ENCODE measurements around the gene RBM47. TPM values are rescaled to one million over a fixed set of nuclear protein-coding genes. Genes with fewer than 3 reads are reported as not detected.

RBM47 gene
- total and polyA plus RNA-seq, 10 of the 15 experiments (the other 5 are each of a cell fraction or from before 2014, with no cell fraction given), result 7.9 to 45.0 (median 28.7) TPM

DNA sequence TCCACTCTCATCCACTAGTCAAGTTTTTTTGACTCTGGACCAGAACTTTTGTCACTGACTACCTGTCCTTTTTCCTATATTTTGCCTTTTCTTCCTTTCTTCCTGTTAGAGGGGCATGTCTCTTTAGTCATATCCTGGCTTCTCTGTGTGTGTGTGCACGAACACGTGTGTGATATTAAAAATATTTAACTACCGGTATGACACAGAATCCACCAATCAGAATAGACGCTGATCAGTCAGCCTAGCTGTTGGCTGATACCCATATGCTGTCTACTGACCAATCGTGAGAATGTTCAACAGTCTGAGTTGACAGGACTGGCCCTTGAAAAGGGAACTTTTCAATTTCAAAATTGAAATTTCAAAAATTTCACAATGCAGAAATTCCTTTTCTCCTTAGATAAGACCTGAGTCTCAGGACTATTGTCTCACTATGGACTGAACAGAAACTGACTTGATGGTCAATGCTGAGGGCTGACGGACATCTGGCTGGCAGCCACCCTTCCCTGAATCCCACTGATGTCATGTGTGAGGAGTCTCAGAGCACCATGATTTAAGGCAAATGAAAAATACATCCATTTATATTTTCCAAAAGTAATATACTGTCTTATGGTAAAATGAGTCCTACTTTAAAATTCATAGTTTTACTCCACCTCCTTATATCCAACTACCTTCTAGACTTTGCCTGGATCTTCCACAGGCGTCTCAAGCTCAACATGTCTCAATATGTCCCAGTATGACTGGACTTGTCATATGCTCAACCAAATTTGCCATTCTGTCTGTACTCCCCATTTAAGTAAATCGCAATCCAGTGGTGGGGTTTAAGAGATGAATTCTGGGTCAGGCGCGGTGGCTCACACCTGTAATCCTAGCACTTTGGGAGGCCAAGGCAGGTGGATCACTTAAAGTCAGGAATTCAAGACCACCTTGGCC, 216.5 kb downstream of the RBM47 start:
- in situ Hi-C loops (cut with MboI), result no loop called here
- ATAC-seq (no peak), FAIRE-seq (no peak), DNase-seq (ENCODE audit: low read depth, low spot score) (no peak)
- ChIA-PET SMC1A (ENCODE audit: uncharacterized antibody, unreplicated experiment) (interaction anchor here (0.6 kb wide), 1 partner anchor 1514 kb away, joined by 3 read pairs; no protein-coding TSS in a partner anchor), POLR2A (no interaction called here), CTCF (no interaction called here), RAD21 (ENCODE audit: unreplicated experiment) (no interaction called here)
- Histone ChIP-seq H2AFZ (ENCODE audit: control insufficient read depth, low read depth, low read length) (no peak overlapping the region), H3K4me1 (ENCODE audit: control insufficient read depth, insufficient read depth, low read length) (no peaks in the 10 kb centered on the region), H3K9me3 (replicated peaks; ENCODE audit: control insufficient read depth, insufficient read depth, low read length) (no peaks in the 10 kb centered on the region), H3K27me3 (replicated peaks in 1 of 2; ENCODE audit: control insufficient read depth in 2 of 2, insufficient read depth in 2 of 2, low read length in 1 of 2) (no peaks in the 10 kb centered on the region), H3K4me3 (no peak overlapping the region), H3K36me3 (ENCODE audit: control insufficient read depth in 2 of 2, insufficient read depth in 2 of 2, low read length in 1 of 2) (no peaks in the 10 kb centered on the region), H4K20me1 (ENCODE audit: control insufficient read depth, insufficient read depth) (no peaks in the 10 kb centered on the region), H3K4me2 (ENCODE audit: control insufficient read depth, insufficient read depth) (no peak overlapping the region), H3K79me2 (ENCODE audit: control insufficient read depth, insufficient read depth, low read length) (no peaks in the 10 kb centered on the region), H3K27ac (ENCODE audit: control insufficient read depth, insufficient read depth) (no peak overlapping the region), H3K9ac (ENCODE audit: control insufficient read depth, insufficient read depth, low read length) (no peak overlapping the region)
- WGBS (ENCODE audit: insufficient coverage, insufficient replicate concordance, low lambda C conversion rate, missing lambda C conversion rate), result 79% methylated on average over 10 of the region's 10 CpGs
- intact Hi-C loops (cut with micrococcal nuclease; ENCODE audit: unreplicated experiment), result no loop called here
- no peak for TF ChIP-seq NR2C1 (IDR thresholded peaks at IDR 0.05)
- TF ChIP-seq, protein P1, sequence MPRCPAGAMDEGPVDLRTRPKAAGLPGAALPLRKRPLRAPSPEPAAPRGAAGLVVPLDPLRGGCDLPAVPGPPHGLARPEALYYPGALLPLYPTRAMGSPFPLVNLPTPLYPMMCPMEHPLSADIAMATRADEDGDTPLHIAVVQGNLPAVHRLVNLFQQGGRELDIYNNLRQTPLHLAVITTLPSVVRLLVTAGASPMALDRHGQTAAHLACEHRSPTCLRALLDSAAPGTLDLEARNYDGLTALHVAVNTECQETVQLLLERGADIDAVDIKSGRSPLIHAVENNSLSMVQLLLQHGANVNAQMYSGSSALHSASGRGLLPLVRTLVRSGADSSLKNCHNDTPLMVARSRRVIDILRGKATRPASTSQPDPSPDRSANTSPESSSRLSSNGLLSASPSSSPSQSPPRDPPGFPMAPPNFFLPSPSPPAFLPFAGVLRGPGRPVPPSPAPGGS (IDR thresholded peaks at IDR 0.05; ENCODE audit: borderline replicate concordance, insufficient read depth, low read depth, low read length, poor library complexity, severe bottlenecking), result peak; percentile 37
- BruUV-seq (replicated peaks), result no TSS peak

GRCh38 chr4:40412388-40412787, 217.3 kb downstream of the RBM47 start:
- FAIRE-seq (no peak), ATAC-seq (no peak), DNase-seq (ENCODE audit: low read depth, low spot score) (no peak)
- no peak overlapping the region for H3K4me2 ChIP-seq (ENCODE audit: control insufficient read depth, insufficient read depth)
- BruUV-seq (replicated peaks), result no TSS peak
- H2AFZ ChIP-seq (ENCODE audit: control insufficient read depth, low read depth, low read length), result no peak overlapping the region
- ChIA-PET SMC1A (ENCODE audit: uncharacterized antibody, unreplicated experiment) (interaction anchor here (0.8 to 1.5 kb wide), 3 partner anchors 9 to 68 kb away, joined by 3 to 6 read pairs (median 3); no protein-coding TSS in a partner anchor), CTCF (no interaction called here), POLR2A (interaction anchor here (0.5 to 0.6 kb wide), 2 partner anchors 41 to 308 kb away, joined by 3 to 5 read pairs; no protein-coding TSS in a partner anchor), RAD21 (ENCODE audit: unreplicated experiment) (interaction anchor here (0.6 kb wide), 1 partner anchor 45 kb away, joined by 3 read pairs; no protein-coding TSS in a partner anchor)
- in situ Hi-C loops (cut with MboI), result no loop called here
- intact Hi-C loops (cut with micrococcal nuclease; ENCODE audit: unreplicated experiment), result no loop called here
- no peak overlapping the region for H3K9ac ChIP-seq (ENCODE audit: control insufficient read depth, insufficient read depth, low read length)
- H3K27ac ChIP-seq (ENCODE audit: control insufficient read depth, insufficient read depth), result no peak overlapping the region
- H3K27me3 ChIP-seq (replicated peaks in 1 of 2; ENCODE audit: control insufficient read depth in 2 of 2, insufficient read depth in 2 of 2, low read length in 1 of 2), result no peaks in the 10 kb centered on the region
- no peaks in the 10 kb centered on the region for H3K4me1 ChIP-seq (ENCODE audit: control insufficient read depth, insufficient read depth, low read length)
- WGBS (ENCODE audit: insufficient coverage, insufficient replicate concordance, low lambda C conversion rate, missing lambda C conversion rate), result 0% methylated on average over 1 of the region's 1 CpG
- H3K79me2 ChIP-seq (ENCODE audit: control insufficient read depth, insufficient read depth, low read length), result no peaks in the 10 kb centered on the region
- no peaks in the 10 kb centered on the region for H3K36me3 ChIP-seq (ENCODE audit: control insufficient read depth in 2 of 2, insufficient read depth in 2 of 2, low read length in 1 of 2)
- no peak overlapping the region for H3K4me3 ChIP-seq
- H3K9me3 ChIP-seq (replicated peaks; ENCODE audit: control insufficient read depth, insufficient read depth, low read length), result peaks cover 1% of the 10 kb centered on the region; the same call in 1 of the 3 replicates
- no peaks in the 10 kb centered on the region for H4K20me1 ChIP-seq (ENCODE audit: control insufficient read depth, insufficient read depth)
- TF ChIP-seq RELB (IDR thresholded peaks at IDR 0.05; ENCODE audit: low read depth) (no peak), PML (IDR thresholded peaks at IDR 0.05; ENCODE audit: low read length) (no peak), CHD1 (IDR thresholded peaks at IDR 0.05; ENCODE audit: low read depth, low read length) (no peak), NFYB (IDR thresholded peaks at IDR 0.05; ENCODE audit: insufficient read depth, low read depth, low read length) (no peak), ATF2 (IDR thresholded peaks at IDR 0.05; ENCODE audit: low read length) (no peak), SMAD1 (IDR thresholded peaks at IDR 0.05; ENCODE audit: low read depth, partially characterized antibody) (no peak), MTA2 (IDR thresholded peaks at IDR 0.05; ENCODE audit: low read depth) (no peak), NBN (IDR thresholded peaks at IDR 0.05) (no peak), RAD51 (IDR thresholded peaks at IDR 0.05) (no peak), PAX8 (IDR thresholded peaks at IDR 0.05) (no peak)

Data from GM12878 (cell line).